HL-60/S4 treated with retinoic acid at 250 ng/mL for 4 days and 3 days (cell line): ENCODE results near the gene HIGD2A.

Source experiments
- in situ Hi-C: fragments of 300-500 bp; cut with MboI; formaldehyde crosslinking; loops from 2 replicates; pipeline ENCODE4 v1.7.0; 2022; ENCODE audit warnings: low sequenced_read_pairs

The HIGD2A gene

GRCh38 chr5:176368726-176369125 is 19.8 kb upstream of the HIGD2A start:
- in situ Hi-C loops, result no loop called here

- in situ Hi-C loops, result no loop called here
Measured at GRCh38 chr5:176369934-176370711, 18.4 kb upstream of the HIGD2A start.

- in situ Hi-C loops, result no loop called here
Measured at GRCh38 chr5:176371621-176372539, 16.7 kb upstream of the HIGD2A start.

GRCh38 chr5:176373100-176373818 is 15.3 kb upstream of the HIGD2A start:
- in situ Hi-C loops, result no loop called here

GRCh38 chr5:176379881-176380280 is 8.7 kb upstream of the HIGD2A start:
- in situ Hi-C loops, result no loop called here

GRCh38 chr5:176381423-176381822 is 7.1 kb upstream of the HIGD2A start:
- in situ Hi-C loops, result no loop called here

GRCh38 chr5:176381979-176382378 is 6.6 kb upstream of the HIGD2A start:
- in situ Hi-C loops, result no loop called here

- in situ Hi-C loops, result no loop called here
Measured at GRCh38 chr5:176382721-176383120, 5.8 kb upstream of the HIGD2A start.

- in situ Hi-C loops, result no loop called here
Measured at GRCh38 chr5:176383248-176383905, 5.2 kb upstream of the HIGD2A start.

- in situ Hi-C loops, result no loop called here
Measured at GRCh38 chr5:176383961-176384360, 4.6 kb upstream of the HIGD2A start.

- in situ Hi-C loops, result no loop called here
Measured at GRCh38 chr5:176384366-176384930, 4.1 kb upstream of the HIGD2A start.

GRCh38 chr5:176384991-176385390 is 3.6 kb upstream of the HIGD2A start:
- in situ Hi-C loops, result no loop called here

- in situ Hi-C loops, result no loop called here
Measured at GRCh38 chr5:176386491-176386890, 2.1 kb upstream of the HIGD2A start.

GRCh38 chr5:176387384-176387925 is 1.1 kb upstream of the HIGD2A start:
- in situ Hi-C loops, result no loop called here

- in situ Hi-C loops, result no loop called here
Measured at GRCh38 chr5:176388003-176388443, 528 bp upstream of the HIGD2A start.

- in situ Hi-C loops, result no loop called here
Measured at GRCh38 chr5:176389135-176390123, 878 bp downstream of the HIGD2A start.

- in situ Hi-C loops, result no loop called here
Measured at GRCh38 chr5:176391479-176391878, 2.9 kb downstream of the HIGD2A start.

- in situ Hi-C loops, result no loop called here
Measured at GRCh38 chr5:176391999-176392398, 3.4 kb downstream of the HIGD2A start.

- in situ Hi-C loops, result no loop called here
Measured at GRCh38 chr5:176392526-176392925, 4.0 kb downstream of the HIGD2A start.
